Stimulated activated CD4-positive, alpha-beta T cell treated with anti-CD3 and anti-CD28 coated beads, Interleukin-15, amount 100 ng/mL, for 24 hours (primary cell): ENCODE results near the gene DAGLB.
"Not testable (repeated sequence)": the region's sequence is repeated elsewhere in the genome, so short reads cannot be mapped to it uniquely, and the experiment has no call there.

Source experiments
- DNase-seq: peaks from one replicate; pipeline ENCODE4 v3.0.0-alpha.2; 2020

Gene DAGLB

GRCh38 chr7:6447581-6448199, at the start of gene DAGLB:
Gene DAGLB (minus strand): TSS chr7:6447954. CDS start chr7:6447842, 112 bp downstream.
- DNase-seq: peak; percentile 97

GRCh38 chr7:6497637-6497905, 49.8 kb upstream of the DAGLB start:
- DNase-seq: no peak

GRCh38 chr7:6496842-6497636, 49.3 kb upstream of the DAGLB start:
- DNase-seq: no peak

- DNase-seq: no peak
Measured at GRCh38 chr7:6495597-6496262, 48.0 kb upstream of the DAGLB start.

- no peak for DNase-seq
Measured at GRCh38 chr7:6494365-6494764, 46.6 kb upstream of the DAGLB start.

GRCh38 chr7:6491194-6491593, 43.4 kb upstream of the DAGLB start:
- DNase-seq: no peak

GRCh38 chr7:6489612-6490011, 41.9 kb upstream of the DAGLB start:
- DNase-seq: no peak

- no peak for DNase-seq
Measured at GRCh38 chr7:6487184-6487545, 39.4 kb upstream of the DAGLB start.

- no peak for DNase-seq
Measured at GRCh38 chr7:6486438-6487183, 38.9 kb upstream of the DAGLB start.

GRCh38 chr7:6482743-6483119, 35.0 kb upstream of the DAGLB start:
- no peak for DNase-seq

- DNase-seq: no peak
Measured at GRCh38 chr7:6482307-6482706, 34.6 kb upstream of the DAGLB start.

GRCh38 chr7:6481445-6481844, 33.7 kb upstream of the DAGLB start:
- DNase-seq: no peak

GRCh38 chr7:6480323-6480660, 32.5 kb upstream of the DAGLB start:
- no peak for DNase-seq

- DNase-seq: no peak
Measured at GRCh38 chr7:6479067-6479466, 31.3 kb upstream of the DAGLB start.

- no peak for DNase-seq
Measured at GRCh38 chr7:6478186-6478585, 30.4 kb upstream of the DAGLB start.

GRCh38 chr7:6477318-6477660, 29.5 kb upstream of the DAGLB start:
- no peak for DNase-seq

GRCh38 chr7:6476596-6477317, 29.0 kb upstream of the DAGLB start:
- no peak for DNase-seq

- DNase-seq: no peak
Measured at GRCh38 chr7:6475433-6476186, 27.9 kb upstream of the DAGLB start.

- DNase-seq: no peak
Measured at GRCh38 chr7:6465862-6466261, 18.1 kb upstream of the DAGLB start.

GRCh38 chr7:6463609-6464008, 15.9 kb upstream of the DAGLB start:
- not testable (repeated sequence) for DNase-seq

GRCh38 chr7:6461946-6462550, 14.3 kb upstream of the DAGLB start:
- no peak for DNase-seq

- no peak for DNase-seq
Measured at GRCh38 chr7:6460990-6461584, 13.3 kb upstream of the DAGLB start.
